NCI-H2171 (cell line): ENCODE data around the gene SMOC2.

Source experiments
- DNase-seq: peaks from one replicate; lab custom pipeline; 2025; lab: John Stamatoyannopoulos, UW

SMOC2 gene

GRCh38 chr6:168574075-168574698, 133.2 kb downstream of the SMOC2 start:
- no peak for DNase-seq

DNA sequence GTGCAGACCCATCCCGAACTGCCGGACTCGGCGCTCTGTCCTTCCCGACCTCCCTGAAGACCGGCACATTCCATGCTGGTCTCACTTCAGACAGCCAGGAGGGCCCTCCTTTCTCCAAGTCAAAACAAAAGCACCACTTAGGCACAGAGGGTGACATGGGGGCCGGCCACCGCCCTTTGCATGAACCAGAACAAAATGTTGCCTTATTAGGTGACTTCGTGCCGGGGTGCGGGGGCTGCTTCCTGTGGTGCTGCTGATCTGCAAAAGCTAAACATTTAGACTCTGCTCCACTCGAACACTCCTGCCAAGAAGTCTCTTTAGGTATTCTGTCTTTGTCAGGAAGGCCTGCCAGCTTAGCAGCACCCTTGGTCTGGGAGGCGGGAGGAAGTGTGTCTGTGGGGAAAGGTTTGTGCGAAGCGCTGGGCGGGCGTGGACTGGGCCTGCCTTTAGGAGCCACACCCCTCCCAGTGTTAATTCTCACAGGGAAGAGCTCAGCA, 133.8 kb downstream of the SMOC2 start:
- DNase-seq, result no peak

DNA sequence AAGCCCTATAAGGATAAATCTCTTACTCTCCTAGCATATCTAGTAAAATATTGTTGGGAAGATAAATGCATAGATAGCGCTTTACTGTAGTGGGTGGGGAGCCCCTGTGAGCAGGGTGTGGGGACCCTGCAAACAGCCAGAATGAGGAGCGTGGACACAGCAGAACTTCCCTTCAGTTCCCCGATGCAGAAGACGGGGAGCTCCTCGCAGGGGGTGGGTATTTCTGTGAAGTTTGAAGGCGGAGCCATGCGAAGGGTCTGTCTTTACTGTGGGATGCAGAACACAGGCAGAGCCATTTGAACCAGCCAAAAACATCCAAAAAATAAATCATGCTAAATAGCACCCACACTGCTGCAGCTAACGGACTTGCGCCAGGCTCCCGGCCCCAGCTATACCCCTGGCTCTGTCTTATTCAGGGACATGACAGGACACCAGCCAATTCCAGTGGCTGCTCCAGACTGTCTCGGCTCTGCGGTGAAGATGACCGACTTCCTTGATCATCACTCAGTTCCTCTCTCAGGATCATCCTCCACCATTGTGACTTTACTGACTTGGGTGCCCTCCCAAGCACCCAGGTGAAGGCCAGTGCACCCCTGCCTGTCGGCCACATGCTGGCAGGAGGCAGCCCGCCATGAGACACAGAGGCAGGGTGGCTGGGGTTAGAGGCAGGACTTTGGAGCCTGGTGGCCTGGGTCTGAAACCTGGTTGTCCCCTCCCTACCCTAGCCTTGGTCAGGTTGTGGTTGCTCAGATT, 134.5 kb downstream of the SMOC2 start:
- DNase-seq, result no peak

GRCh38 chr6:168576388-168576787, 135.4 kb downstream of the SMOC2 start:
- no peak for DNase-seq

DNA sequence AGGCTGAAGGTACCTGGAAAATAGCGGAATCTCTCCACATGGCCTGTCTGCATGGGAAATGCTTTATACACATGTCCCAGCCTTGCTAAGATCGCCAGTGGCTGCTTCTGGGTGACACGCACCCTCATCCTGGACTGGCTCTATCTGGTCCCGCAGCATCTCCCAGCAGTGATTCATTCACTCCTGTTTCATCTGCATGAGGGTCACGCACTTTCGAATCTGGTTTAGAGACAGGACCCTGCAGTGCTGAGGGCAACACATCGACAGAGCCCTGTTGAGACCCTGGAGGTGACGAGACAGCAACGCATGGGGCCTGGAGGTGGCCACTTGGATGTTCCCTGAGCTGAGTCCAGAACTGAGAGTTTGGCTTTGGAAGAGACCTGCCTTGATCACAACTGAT, 136.5 kb downstream of the SMOC2 start:
- DNase-seq, result no peak

DNA sequence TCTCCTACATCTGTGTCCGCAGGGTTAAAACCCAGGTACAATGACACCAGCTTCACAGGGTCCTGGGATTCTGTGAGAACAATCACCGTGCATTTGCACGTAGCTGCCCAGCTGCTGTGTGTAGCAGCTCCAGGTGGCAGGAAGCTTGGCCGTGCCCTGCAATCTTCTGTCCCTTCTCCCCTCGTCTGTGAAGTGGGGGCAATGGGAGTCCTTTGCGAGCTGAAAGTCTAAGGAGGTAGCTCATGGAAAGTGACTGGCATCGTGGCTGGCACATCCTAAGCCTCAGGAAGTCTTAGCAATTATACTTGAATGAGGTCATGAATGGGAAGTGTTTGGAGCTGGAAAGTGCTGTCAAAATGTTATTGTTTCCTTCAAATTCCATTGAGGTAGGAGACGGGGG, 137.1 kb downstream of the SMOC2 start:
- DNase-seq, result no peak

GRCh38 chr6:168581236-168581635, 140.3 kb downstream of the SMOC2 start:
- no peak for DNase-seq

GRCh38 chr6:168581706-168582105, 140.7 kb downstream of the SMOC2 start:
- DNase-seq, result no peak

GRCh38 chr6:168582571-168582981, 141.6 kb downstream of the SMOC2 start:
- no peak for DNase-seq

- DNase-seq, result no peak
These were observed 142.1 kb downstream of the SMOC2 start for GRCh38 chr6:168583126-168583525.

DNA sequence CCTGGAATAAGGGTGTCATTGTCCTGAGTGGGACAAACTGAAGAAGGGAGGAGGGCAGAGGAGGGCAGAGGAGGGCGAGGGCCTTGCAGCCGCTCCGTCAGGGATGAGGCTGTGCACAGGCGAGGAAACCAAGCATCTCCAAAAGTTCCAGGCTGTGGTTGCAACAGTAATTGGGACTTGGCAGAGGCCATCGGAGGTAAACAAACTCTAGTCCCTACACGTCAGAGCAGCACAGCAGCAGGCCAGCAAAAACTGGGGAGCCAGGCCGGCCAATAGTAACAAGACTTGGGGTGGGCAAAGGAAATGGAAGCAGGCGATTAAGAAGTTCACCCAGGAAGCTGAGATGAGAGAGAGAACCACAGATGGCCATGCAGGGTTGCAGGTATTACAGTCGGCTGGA, 142.8 kb downstream of the SMOC2 start:
- DNase-seq, result no peak

DNA sequence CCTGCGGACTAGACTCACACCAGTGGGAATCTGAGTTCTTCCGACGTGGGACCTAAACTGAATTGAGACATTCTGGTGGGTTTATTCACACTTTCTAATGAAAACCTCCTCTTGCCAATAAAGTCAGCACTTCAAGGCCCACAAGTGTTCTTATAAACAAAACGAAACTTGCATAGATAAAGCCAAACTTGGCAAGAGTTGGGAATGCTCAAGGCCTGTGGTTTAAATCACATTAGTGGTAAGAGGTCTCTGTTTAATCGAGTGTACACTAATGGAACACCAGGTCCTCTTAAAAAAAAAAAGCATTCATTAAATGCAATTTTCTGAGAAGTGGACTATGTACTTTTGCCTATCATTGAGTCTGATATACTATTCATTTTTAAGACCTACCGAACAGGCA, 143.3 kb downstream of the SMOC2 start:
- no peak for DNase-seq

DNA sequence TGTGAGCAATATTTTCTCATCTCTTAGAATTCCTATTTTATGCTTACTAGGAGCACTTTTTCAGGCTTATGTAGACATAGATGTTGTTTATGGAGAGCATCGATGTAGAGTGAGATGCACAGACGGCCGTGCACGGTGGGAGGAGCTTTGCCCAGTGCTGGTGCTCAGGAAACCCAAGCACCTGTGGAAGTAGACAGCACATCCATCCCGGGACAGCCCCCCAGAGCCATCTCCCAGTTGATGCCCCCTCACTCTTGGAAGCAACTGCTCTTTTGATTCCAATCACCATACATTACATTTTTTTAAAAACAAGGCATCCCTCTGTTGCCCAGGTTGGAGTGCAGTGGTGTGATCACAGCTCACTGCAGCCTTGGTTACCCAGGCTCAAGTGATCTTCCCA, 143.7 kb downstream of the SMOC2 start:
- DNase-seq, result no peak

- DNase-seq, result no peak
These were observed 144.5 kb downstream of the SMOC2 start for GRCh38 chr6:168585441-168585840.

DNA sequence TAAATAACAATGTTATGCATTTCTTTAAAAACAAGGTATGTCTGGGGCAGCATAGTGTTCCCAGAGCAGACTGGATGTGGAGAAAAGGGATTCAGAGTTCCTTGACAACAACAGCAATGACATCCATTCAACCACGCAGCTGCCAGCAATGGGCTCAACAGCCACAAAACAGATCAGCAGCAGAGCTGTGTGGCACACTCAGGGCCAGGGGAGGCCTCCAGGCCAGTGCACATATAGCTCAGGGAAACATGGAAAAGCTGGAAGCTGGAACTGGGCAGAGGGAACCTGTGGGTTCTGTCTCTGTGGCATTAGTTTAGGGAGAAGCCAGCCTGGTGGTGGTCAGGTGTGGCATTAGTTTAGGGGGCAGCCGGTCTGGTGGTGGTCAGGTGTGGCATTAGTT, 148.3 kb downstream of the SMOC2 start:
- DNase-seq, result no peak

DNA sequence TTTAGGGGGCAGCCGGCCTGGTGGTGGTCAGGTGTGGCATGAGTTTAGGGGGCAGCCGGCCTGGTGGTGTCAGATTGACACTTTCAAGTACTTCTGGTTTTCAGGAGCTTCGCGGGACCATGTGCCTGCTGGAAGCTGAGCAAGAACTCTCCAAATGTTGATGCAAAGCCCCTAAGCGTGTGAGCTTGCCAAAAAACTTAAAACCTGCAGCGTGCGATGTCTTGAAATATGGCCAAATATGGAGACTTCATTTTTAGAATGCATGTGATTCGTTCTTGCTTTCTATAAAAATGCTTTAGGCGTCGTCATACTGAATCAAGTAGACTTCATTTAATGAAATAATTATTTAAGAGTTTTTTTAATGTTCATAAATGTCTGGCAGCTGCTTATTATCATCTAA, 149.4 kb downstream of the SMOC2 start:
- DNase-seq, result no peak

- DNase-seq, result peak; percentile 1
These were observed 155.4 kb downstream of the SMOC2 start for GRCh38 chr6:168596344-168596743.

GRCh38 chr6:168597471-168597875, 156.5 kb downstream of the SMOC2 start:
- DNase-seq, result no peak

GRCh38 chr6:168598251-168599117, 157.5 kb downstream of the SMOC2 start:
- DNase-seq, result no peak

GRCh38 chr6:168599118-168599494, 158.1 kb downstream of the SMOC2 start:
- DNase-seq, result no peak

- no peak for DNase-seq
These were observed 158.9 kb downstream of the SMOC2 start for GRCh38 chr6:168599769-168600330.

DNA sequence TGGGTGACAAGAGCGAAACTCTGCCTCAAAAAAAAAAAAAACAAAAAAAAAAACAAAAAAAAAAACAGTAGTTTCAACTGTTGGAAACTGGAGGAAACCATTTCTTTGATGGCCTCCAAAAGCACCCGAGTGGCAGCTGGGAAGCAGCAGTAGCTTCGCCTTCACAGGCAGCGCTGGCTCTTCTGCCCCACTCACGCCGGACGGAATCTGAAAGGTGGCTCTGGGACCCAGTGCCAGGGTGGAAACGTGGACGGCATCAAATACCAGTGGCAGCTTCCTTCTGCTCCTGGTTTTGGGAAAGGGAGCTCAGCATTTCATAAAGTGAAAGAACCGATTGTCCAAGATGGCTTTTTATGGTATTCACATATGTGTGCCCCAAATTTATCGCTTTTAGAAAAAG, 159.4 kb downstream of the SMOC2 start:
- DNase-seq, result no peak
